Stimulated activated CD4-positive, alpha-beta T cell treated with anti-CD3 and anti-CD28 coated beads, Interleukin-1b, Interleukin-23, amount 100 ng/mL, for 24 hours (primary cell): ENCODE data around the gene PROSER3.

Experiments
- DNase-seq, 4 experiments: peaks; one replicate each; pipeline ENCODE4 v3.0.0-alpha.2; 2020; ENCODE audit warnings: low read depth in 4 of 4, low spot score in 1 of 4

Gene PROSER3

DNA sequence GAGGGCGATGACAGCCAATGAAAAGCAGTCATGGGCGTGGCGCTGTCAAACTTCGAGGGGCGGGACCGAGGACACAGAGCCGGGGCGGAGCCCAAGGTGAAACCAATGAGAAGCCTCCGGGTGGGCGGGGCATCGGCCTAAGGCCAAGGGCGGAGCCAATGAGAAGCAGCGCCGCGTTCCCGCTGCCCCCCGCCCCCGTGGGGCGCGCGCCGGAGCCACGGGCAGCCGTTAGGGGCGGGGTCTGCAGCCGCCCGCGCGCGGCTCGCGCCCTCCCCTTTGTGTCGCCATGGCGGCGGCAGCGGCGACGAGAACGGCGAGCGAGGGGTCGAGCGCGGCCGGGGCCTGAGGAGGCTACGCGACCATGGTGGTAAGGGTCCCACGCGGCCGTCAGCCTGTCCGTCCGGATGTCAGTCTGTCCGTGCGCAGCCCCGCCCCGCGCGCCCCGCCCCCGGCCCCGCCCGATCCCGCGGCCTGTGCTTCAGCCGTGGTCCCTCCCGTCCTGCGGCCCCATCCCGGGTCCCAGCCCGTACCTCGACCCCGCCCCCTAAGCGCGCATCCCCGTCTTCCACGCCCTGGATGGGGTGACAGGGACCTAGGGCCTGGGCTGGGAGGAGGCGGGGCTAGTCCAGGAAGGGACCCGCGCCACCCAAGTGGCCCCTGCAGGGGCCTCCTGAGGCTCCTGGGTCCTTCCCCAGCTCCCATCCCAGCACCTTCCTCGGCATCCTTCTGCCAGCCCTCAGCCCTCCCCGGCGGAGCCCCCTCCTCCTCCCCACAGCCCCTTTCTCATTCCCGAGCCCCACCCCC lies 17.5 kb downstream of the PROSER3 start, which contains the start of gene ARHGAP33:
Gene ARHGAP33 (plus strand): TSS at position 267 of the 804 bp plus-strand sequence. CDS start 95 bp downstream, at position 362.
- peak; percentile 97 to 100 (median 100) for DNase-seq

- DNase-seq, result no peak
Measured at GRCh38 chr19:35776102-35776788, 18.3 kb downstream of the PROSER3 start.

DNA sequence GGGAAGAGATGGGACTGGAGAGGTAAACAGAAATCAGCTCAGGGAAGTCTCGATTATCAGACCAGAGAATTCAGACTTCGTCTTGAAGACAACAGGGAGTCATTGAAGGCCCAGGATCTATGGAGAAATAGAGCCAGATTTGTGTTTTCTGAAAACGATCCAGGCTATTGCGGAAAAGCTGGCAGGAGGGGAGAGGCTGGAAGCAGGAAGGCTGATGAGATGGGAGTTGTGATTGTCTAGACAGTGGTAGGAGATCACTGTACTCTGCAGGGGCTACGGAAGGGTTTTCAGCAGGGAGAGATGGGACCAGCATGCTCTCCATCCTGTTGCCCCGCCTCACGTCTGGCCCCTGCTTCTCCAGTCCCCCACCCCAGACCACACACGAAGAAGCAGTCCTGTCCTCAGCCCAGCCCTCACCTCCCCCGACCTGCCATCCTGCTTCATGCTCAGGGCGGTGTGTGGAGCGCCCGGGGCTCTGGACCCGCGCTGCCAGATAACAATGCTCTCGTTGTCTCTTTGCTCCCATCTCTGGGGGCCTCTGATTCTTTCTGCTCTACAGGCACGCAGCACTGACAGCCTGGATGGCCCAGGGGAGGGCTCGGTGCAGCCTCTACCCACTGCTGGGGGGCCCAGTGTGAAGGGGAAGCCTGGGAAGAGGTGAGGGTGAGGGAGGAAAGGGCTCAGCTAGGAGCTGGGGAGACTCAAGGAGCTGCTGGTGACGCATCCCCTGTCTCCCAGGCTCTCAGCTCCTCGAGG lies 19.3 kb downstream of the PROSER3 start:
- DNase-seq, result no peak

GRCh38 chr19:35777961-35778360 lies 20.0 kb downstream of the PROSER3 start:
- no peak for DNase-seq

GRCh38 chr19:35779033-35779432 lies 21.1 kb downstream of the PROSER3 start:
- no peak for DNase-seq

GRCh38 chr19:35780058-35780457 lies 22.1 kb downstream of the PROSER3 start:
- DNase-seq, result no peak

GRCh38 chr19:35780717-35781116 lies 22.7 kb downstream of the PROSER3 start:
- DNase-seq, result no peak

DNA sequence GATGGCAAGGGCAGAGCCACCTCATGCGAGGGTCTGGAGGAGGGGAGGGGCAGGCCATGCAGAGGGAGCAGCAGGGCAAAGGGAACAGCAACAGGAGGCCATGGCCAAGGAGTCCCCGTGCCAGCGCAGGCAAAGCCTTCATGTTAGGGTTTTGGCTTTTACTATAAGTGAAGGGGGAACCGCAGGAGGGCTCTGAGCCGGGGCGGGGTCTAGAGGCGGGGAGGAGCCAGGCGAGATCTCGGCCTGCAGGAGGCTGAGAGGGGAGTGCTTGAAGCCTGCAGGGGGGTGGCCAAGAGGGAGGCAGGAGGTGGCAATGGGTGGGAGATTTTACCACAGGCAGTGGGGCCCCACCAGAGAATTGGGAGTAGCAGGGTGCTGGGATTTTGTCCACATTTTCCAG lies 23.7 kb downstream of the PROSER3 start:
- DNase-seq, result no peak

- no peak for DNase-seq
Measured at GRCh38 chr19:35782589-35782988, 24.6 kb downstream of the PROSER3 start.

GRCh38 chr19:35783469-35784434 lies 25.8 kb downstream of the PROSER3 start:
- DNase-seq, result no peak

DNA sequence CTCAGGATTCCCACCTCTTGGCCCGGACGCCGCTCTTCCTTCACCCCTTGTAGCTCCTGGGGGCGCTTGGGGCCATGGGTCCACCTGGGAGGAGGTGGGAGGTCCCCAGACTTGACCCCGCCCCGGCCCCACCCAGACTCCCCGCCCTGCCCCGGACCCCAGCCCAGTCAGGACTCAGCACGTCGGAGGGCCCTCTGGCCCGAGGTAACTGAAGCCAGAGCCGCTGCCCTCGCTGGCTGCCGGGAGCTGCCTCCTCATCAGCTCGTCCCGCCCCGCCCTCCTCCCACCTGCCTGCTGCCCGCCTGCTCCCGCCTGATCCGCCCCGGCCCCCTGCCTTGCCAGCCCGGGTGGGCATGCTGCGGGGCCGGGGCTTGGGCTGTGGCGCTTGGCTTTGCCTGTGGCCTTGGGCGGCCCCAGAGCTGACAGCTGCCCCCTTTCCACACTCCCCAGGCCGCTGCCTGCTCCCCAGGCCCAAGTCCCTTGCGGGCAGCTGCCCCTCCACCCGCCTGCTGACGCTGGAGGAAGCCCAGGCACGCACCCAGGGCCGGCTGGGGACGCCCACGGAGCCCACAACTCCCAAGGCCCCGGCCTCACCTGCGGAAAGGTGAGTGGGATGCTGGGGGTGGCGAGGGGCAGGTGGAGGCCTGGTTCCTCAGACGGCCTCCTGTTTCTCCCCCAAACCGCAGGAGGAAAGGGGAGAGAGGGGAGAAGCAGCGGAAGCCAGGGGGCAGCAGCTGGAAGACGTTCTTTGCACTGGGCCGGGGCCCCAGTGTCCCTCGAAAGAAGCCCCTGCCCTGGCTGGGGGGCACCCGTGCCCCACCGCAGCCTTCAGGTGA lies 26.7 kb downstream of the PROSER3 start:
- DNase-seq, result no peak

DNA sequence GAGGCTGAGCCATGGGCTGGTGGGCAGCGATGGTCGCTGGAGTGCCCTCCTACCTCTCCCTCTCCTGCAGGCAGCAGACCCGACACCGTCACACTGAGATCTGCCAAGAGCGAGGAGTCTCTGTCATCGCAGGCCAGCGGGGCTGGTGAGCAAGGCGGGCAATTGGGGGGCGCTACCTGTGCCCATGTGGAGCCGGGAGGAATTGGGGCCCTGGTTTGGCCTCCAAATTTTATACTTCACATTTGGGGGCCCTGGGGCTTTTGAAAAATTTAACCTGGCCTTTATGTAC lies 27.3 kb downstream of the PROSER3 start:
- no peak for DNase-seq

DNA sequence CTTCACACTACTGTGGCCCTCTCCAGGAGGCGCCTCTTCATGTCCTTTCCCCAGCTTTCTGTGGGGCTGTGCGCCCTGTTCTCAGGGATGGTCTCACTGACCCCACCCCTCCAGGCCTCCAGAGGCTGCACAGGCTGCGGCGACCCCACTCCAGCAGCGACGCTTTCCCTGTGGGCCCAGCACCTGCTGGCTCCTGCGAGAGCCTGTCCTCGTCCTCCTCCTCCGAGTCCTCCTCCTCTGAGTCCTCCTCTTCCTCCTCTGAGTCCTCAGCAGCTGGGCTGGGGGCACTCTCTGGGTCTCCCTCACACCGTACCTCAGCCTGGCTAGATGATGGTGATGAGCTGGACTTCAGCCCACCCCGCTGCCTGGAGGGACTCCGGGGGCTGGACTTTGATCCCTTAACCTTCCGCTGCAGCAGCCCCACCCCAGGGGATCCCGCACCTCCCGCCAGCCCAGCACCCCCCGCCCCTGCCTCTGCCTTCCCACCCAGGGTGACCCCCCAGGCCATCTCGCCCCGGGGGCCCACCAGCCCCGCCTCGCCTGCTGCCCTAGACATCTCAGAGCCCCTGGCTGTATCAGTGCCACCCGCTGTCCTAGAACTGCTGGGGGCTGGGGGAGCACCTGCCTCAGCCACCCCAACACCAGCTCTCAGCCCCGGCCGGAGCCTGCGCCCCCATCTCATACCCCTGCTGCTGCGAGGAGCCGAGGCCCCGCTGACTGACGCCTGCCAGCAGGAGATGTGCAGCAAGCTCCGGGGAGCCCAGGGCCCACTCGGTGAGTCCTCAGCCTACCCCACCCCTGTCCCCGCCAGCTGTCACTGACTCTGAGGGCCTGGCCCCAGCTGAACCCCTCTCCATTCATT lies 28.6 kb downstream of the PROSER3 start:
- no peak for DNase-seq

DNA sequence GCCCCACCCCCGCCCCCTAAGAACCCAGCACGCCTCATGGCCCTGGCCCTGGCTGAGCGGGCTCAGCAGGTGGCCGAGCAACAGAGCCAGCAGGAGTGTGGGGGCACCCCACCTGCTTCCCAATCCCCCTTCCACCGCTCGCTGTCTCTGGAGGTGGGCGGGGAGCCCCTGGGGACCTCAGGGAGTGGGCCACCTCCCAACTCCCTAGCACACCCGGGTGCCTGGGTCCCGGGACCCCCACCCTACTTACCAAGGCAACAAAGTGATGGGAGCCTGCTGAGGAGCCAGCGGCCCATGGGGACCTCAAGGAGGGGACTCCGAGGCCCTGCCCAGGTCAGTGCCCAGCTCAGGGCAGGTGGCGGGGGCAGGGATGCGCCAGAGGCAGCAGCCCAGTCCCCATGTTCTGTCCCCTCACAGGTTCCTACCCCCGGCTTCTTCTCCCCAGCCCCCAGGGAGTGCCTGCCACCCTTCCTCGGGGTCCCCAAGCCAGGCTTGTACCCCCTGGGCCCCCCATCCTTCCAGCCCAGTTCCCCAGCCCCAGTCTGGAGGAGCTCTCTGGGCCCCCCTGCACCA lies 29.3 kb downstream of the PROSER3 start:
- DNase-seq, result no peak

DNA sequence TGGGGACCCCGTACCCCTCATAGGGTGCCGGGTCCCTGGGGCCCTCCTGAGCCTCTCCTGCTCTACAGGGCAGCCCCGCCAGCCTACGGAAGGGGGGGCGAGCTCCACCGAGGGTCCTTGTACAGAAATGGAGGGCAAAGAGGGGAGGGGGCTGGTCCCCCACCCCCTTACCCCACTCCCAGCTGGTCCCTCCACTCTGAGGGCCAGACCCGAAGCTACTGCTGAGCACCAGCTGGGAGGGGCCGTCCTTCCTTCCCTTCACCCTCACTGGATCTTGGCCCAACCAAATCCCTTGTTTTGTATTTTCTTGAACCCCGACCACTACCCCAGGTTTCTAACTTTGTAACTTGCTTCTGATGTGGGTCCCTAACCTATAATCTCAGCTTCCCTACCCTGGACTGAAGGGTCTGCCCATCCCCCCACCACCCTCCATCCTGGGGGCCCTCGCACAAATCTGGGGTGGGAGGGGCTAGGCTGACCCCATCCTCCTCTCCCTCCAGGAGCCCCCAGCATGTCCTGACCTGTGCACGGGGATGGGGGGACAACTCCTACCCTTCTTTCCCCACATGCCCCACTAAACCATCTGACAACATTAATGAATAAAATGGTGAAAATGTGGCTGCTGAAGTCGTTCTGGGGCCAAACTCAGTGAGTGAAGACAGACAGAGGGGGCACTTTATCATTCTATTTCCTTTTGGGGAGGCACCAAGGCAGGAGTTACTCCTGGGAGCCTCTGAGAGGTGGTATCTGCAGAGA lies 30.4 kb downstream of the PROSER3 start:
- DNase-seq, result no peak

- DNase-seq, result no peak
Measured at GRCh38 chr19:35789195-35789977, 31.4 kb downstream of the PROSER3 start.
